GM21529 (cell line): ENCODE data around the gene AGFG1.
"Not testable (repeated sequence)": the region's sequence is repeated elsewhere in the genome, so short reads cannot be mapped to it uniquely, and the experiment has no call there.

Source experiments
- ATAC-seq: cut with Tn5 transposase; IDR thresholded peaks from one replicate; pipeline ENCODE4 v1.9.1; 2021; ENCODE audit not compliant: unreplicated experiment

AGFG1 gene

DNA sequence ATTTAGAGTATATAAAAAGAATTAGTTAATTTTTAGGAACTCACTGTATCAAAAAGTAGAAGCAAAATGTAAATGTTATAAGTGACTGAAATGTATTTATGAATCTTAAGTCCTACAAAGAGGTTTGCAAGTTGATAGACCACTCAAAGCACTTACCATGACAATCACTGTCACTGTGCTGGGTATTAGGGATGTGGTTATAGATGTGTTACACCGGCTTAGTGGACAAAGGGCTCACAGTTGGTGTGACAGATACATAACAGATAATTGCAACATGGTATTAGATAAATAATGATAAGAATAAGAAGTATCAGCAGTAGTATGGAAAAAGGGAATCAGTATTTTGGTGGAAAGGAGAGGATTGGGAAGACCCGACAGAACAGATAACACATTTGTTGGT lies 21.6 kb downstream of the AGFG1 start:
- ATAC-seq = no peak

DNA sequence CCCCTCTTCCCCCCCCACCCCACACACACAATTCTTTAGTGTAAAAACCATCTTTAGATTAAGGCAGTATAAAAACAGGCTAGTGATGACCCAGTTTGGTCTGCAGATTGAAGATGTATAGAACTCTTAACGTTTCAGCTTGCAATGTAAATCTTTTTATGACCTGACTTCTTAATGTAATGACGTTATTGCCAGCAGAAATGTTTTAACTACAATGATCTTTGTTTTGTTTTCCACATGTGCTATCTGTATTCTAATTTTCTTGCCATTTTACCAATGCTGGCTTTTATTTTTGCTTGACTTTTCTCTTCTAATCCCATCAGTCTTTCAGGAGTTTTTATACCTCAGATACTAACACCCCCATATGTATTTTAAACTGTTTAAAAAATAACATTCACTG lies 25.2 kb downstream of the AGFG1 start:
- no peak for ATAC-seq

DNA sequence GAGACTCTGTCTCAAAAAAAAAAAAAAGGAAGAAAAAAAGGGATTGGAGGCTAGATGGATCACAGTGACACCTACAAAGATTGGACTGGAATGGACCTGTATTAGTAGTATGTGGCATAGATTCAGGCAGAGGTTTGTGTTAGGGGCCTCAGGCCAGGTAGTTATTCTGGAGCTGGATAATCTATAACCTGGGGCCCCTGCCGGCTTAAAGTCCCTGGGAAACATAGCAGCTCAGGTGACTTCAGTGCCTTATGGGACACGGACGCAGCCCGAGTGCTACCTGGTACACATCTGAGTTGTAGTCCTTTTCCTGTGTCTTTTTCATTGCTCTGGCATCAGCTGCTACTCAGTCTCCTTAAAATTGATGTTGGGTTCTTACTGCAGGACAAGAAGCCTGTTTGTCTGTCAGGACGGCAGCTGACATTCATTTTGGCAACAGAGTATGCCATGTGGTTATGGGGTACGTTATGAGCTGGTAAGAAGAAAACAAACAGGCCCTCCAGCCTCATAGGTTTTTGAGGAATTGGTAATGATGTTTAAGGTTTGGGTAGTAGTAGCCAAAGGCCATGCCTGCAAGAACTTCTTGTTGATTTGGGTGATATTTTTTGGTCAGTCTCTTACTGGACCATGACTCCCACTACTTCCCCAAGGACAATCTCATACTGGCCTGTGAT lies 27.8 kb downstream of the AGFG1 start:
- ATAC-seq = no peak

DNA sequence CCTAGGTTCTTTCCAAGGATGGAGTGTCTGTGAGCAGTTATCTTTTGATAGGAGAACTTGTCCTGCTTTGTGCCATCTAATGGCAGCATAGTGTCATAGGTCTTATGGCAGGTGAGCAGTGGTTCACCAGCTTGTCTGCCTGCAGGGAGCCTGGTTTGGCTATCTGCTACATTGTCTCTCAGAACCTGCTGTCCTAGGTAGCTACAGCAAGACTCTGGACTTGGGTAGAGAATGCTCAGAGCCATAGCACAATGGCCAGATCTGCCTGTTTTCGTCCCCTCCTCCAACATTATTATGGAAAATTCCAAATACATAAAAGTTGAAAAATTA lies 28.3 kb downstream of the AGFG1 start:
- ATAC-seq = no peak

DNA sequence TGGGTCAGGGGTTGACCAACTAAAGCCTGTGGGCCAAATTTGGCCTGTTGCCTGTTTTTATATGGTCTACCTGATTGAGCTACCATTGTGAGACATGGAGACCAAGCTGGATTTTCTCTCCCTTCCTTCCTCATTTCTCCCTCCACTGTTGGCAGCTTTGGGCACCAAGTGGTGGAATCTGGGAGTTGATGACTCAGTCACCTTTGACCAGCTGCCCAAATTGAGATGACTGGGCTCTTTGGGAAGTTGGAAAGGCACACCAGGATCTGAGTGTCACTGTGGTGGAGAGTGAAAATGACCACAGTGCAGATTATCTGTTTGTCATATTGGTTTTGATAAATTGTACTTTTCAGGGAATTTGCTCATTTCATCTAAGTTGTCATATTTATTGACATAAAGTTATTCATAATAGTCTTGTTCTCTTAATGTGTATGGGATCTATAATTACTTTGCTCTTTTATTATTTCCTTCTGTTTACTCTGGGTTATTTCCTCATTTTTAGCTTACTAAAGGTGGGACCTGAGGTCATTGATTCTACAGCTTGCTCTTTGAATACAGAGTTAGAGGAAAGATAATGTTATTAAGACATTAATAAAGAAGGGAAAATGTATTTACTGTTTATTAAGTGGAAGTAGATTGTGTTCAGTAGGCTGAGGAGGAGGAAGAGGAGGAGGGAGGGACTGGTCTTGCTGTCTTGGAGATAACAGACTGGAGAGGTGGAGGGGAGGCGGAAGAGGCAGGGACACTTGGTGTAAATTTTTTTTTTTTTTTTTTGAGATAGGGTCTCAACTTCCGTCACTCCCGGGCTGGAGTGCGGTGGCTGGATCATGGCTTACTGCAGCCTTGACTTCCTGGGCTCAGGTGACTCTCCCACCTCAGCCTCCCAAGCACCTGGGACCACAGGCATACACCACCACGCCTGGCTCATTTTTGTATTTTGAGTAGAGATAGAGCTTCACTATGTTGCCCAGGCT lies 31.8 kb downstream of the AGFG1 start:
- no peak for ATAC-seq

DNA sequence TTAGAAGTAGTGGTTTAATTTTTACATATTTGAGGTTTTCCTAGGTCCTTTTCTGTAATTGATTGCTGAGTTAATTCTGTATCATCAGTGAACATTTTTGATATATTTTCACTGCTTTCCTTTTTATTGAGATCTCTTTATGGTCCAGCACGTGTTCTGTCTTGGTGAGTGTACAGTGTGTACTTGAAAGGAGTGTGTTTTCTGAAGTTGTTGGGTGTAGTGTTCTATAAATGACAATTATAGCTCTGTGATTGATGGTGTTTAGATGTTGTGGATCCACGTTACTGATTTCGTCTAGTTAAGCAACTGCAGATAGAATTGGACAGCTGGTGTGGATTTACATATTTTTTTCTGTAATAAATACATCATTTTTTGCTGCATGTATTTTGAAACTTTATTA lies 32.7 kb downstream of the AGFG1 start:
- no peak for ATAC-seq

DNA sequence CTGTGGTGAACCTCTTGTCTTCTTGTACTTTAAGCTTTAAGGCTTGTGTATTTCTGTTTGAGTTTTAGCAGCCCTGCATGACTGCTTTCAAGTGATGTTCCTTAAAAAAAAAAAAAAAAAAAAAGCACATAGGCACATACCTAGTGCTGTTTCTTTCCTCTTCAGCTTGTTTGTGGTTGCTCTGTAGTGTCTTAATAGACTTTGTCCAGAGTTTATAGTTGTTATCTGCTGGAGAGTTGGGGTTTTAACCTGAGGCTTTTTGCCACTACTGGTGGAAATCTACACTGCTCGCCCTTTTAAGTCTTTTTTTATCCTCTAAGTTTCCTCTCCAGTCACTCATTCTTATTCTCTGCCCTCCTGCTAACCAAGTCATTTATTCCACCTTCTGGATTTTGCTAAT lies 34.5 kb downstream of the AGFG1 start:
- ATAC-seq = no peak

DNA sequence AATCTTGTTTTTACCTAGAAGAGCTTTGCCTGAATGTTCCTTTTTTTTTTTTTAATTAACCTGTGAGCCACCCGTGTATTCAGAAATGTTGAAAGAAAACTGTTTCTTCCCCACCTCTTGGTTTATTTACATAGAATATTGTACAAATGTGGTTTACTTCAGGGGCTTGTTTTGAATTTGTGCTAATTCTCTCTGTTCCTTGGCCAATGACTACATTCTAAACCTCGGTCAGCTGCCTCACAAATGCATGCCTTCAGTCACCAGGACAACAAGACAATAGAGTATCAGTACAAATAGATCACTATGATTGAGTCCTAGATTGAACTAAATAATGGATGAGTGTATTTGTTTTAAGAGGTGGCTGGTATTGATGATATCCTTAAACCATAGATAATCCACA lies 36.0 kb downstream of the AGFG1 start:
- ATAC-seq = no peak

DNA sequence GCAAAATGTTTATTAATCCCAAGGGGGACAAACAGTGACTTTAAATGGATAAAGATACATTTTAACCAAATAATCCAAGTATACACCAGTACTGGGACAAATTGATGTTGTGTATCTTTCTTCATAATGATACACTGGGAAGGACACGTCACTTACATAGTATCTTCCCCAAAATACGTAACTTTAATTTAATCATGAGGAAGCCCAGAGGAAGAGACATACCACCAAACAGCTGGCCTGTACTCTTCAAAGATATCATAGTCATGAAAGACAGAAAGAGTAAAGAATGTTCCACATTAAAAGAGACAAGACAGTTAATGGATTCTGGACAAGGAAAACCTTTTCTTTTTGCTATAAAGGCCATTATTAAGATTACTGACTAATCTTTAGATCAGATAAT lies 37.1 kb downstream of the AGFG1 start:
- ATAC-seq = no peak

DNA sequence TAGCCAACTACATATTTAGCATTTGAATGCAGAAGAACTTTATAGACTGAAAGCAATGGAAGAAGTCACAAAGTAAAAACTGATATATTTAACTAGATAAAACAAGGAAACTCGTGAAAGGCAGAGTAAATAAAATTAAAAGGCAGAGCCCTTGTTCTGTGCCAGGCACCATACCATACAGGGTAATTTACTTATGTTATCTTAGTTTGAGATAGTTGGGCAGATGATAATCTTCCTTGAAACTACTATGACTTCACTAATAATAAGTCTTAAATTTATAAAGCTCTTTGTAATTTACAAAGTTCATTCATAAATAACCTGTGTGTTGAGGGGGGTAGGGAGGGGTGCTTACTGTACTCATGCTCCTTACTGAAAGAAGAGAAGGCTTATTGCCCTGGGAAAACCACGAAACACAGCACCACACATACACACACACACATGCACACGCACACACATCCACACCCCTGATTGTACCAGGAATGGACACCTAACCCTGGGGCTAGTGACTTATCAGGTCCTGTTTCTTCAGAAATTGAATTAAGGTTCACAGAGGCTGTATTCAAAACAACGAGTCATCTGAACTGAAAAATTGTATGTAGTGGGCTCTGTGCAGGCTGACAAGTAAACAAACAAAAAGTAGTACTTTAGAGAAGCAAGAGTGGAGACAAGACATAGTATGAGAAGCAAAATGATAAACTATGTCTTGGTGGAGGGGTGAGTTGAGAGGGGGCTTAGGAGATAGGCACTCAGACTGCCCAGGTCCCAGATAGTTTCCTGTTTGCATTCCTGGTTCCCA lies 38.1 kb downstream of the AGFG1 start:
- no peak for ATAC-seq

DNA sequence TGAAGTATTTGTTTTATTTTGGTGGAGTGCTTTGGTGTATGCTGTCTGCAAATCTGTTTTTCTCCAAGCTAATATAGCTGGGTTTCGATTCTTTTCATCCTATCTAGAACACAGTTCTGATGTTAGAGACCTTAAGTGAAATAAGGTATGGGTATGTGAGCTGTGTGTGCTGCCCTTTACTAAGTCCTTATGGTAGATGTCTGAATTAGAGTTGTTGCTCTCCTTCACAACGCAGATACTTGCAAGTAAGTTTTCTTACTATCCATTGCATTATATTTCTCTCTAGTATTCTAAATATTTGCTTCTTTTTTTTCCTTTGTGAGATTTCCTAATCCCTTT lies 38.6 kb downstream of the AGFG1 start:
- ATAC-seq = no peak

DNA sequence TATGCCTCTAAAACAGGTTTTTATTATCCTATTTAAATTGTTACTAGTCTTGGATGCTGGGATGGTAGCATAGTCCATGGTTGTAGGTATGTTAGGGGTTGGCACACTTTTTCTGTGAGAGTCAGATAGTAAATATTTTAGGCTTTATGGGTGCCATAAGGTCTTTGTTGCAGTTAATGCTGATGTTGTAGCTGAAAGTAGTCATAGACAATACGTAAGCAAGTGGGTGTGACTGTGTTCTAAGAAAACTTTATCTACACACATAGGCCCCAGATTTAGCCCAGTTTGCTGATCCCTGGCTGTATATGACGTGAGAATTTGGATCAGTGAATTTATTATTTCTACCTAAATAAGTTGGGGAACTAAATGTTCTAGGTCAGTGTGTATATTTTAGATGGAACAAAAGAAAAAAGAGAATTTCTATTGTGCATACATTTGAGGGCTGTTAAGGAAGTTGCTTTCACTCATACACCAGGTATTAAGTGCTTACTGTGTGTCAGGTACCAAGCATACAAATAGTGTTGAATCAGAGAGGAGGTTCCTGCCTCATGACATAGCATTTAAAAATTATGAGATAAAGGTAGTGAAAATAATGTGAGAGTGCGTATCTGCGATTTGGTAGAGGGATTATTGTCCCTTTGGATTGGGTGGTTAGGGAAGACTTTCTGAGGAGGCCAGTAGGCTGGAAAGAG lies 39.4 kb downstream of the AGFG1 start:
- ATAC-seq = no peak

DNA sequence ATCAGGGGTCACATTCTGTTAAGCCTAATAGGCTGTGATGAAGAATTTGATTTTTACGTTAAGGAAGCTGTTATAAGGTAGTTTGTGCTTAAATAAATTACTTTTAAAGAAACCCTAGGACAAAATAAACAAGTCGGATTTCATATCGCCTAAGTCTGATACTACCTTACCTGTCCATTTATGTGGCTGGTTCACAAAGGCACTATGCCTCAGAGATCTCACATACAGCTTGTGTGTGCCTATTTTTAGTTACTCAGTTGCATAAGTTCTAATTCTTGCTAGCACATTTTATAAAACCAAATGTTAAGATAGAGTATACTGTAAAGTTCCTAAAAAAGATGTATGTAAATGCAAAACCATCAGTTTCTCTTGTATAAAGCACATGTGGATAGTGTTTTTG lies 40.0 kb downstream of the AGFG1 start:
- ATAC-seq = no peak

DNA sequence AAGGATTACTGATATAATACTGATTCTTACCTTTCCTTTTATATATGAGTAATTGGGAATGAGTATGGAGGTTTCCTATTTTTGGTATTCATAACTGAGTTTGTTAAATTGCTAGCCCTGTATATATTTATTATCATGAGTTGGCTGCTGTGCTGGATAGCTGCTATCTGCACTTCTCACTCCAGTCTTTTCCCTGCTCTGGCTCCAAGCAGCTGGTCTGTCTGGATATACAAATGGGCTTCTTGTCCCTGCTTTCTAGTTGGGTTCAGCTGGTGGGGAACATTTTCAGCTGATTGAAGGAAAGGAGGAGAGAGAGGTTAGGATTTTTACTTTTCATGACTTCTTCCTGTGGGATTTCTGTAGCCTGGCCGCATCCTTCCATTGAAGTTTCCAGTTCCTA lies 41.2 kb downstream of the AGFG1 start:
- ATAC-seq = no peak

DNA sequence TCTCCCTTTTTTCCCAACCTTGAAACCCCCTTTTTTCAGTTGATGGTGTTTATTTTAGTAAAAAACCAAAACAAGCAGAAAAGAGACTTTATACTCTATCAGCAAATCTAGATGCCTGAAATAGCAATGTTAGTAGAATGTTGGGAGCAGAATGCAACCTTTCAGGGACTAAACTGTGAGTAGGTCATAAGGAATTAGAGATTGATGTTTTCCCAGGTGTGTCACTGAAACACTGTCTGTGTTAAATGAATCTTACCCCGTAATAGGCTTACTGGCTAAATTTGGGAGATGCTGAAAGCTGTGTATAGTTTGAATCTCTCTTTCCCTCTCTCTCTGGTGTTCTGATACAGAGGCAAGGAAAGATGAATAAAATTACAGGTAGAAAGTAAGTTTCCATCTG lies 43.8 kb downstream of the AGFG1 start:
- no peak for ATAC-seq

DNA sequence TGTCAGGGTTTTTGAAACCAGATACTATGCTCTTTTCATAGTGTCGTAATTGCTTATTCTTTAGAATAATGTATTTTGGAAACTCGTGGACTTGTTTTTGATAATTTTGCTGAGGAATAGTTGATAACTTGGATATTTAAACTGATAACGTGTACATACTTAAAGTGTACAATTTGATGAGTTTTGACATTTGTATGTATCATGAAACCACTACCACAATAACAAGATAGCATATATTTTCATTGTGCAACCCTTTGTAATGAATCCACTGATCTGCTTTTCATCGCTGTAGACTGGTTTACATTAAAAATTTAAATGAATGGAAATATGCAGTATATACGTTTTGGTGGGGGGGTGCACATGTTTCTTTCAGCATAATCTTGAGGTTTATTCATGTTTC lies 45.8 kb downstream of the AGFG1 start:
- ATAC-seq = no peak

DNA sequence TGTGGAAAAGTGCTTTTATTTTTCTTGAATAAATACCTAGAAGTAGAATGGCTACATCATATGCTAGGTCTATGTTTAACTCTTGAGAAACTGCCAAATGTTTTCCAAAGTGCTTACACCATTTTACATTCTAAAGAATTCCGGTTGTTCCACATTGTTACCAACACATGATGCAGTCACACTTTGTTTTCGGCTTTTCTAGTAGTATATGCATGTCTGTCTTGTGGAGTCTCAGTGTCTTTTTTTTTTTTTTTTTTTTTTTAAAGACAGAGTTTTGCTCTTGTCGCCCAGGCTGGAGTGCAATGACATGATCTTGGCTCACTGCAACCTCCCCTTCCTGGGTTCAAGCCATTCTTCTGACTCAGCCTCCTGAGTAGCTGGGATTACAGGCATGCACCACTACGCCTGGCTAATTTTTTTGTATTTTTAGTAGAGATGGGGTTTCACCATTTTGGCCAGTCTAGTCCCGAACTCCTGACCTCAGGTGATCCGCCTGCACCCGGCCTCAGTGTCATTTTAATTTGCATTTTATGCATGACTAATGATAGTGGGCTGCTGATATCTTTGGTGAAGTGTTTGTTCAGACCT lies 46.4 kb downstream of the AGFG1 start:
- not testable (repeated sequence) for ATAC-seq

DNA sequence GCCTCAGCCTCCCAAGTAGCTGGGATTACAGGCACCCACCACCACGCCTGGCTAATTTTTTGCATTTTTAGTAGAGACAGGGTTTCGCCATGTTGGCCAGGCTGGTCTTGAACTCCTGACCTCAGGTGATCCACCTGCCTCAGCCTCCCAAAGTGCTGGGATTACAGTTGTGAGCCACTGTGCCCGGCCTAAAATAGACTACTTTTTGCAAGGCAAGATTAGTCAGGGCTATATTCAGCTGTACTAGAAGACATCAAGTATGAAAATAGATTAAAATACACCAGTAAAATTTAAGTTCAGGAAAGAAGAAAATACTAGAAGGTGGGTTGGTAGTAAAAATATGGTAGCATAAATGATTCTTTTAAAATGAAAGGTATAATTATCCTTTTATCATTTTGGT lies 49.2 kb downstream of the AGFG1 start:
- not testable (repeated sequence) for ATAC-seq

DNA sequence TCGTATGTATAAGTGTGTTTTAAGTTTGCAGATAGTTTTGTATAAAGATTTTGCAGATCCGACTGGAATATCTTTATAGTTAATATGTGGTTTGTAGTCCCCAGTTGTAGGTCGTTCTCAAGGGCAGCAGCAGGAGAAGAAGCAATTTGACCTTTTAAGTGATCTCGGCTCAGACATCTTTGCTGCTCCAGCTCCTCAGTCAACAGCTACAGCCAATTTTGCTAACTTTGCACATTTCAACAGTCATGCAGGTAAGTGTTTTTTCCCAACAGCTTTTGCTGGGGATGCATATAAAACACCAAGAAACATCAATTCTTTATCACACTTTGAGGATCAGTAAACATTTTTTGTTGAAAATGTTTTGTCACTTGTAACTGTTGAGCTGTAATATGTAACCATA lies 52.7 kb downstream of the AGFG1 start:
- no peak for ATAC-seq

DNA sequence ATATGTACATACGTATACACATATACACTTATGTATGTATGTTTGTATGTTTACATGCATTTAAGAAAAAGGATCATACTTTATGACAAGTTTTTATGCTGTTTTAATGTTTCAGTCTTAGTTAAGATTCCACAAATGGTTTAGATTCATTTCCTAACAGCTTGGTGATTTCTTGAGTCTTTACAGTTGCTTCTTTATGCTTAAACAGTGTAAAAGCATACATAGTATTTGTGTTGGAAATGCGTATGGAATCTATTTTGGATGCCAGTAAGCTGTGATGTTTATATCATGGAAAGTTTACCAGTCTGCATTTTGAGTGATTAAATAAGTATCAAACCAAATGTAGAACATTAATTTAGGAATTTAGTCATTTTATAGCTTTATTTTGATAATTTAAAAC lies 55.4 kb downstream of the AGFG1 start:
- no peak for ATAC-seq

DNA sequence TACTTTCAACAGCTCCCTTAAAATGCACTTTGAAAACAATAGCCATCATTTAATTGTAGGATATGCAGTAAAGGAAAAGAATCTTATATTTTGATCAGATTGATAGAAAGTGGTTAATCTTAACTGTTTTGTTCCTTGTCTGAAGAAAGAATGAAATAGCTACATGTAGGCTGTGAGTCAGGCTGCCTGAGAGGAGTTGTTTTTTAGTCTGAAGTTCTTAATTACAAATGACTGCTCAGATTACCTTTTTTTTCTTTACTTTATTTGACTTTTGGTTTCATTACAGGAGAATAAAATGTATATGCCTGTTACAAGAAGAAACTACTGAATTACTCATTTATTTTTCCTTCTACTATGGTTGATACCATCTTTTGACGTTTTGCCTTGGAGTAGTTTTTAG lies 56.8 kb downstream of the AGFG1 start:
- no peak for ATAC-seq
